ENCODE results near the gene FOSB.

- no peak for TF ChIP-seq POLR2A (IDR thresholded peaks at IDR 0.05)
- TF ChIP-seq CTCF (IDR thresholded peaks at IDR 0.05) = no peak
These were observed 37.6 kb downstream of the FOSB start for GRCh38 chr19:45505151-45505995.

Measured in Peyer's patch (tissue), 4 donors.